ENCODE data around the gene OR5H6.
"Not testable (repeated sequence)": the region's sequence is repeated elsewhere in the genome, so short reads cannot be mapped to it uniquely, and the experiment has no call there.

OR5H6 gene

DNA sequence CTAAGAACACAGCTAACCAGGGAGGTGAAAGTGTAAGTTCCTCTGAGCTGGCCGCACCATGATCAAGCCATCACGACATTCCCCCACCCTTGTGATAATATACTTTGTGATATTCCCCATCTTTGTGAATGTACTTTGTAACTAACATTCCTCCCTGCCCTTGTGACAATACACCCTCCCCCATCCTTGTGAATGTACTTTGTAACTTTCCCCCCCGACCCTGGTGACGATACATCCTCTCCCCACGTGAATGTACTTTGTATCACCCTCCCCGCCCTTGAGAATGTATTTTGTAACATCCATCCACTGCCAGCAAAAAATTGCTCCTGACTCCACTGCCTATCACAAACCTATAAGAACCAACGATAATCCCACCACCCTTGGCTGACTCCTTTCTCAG is 20.2 kb upstream of the OR5H6 start:
- TF ChIP-seq, protein P1, sequence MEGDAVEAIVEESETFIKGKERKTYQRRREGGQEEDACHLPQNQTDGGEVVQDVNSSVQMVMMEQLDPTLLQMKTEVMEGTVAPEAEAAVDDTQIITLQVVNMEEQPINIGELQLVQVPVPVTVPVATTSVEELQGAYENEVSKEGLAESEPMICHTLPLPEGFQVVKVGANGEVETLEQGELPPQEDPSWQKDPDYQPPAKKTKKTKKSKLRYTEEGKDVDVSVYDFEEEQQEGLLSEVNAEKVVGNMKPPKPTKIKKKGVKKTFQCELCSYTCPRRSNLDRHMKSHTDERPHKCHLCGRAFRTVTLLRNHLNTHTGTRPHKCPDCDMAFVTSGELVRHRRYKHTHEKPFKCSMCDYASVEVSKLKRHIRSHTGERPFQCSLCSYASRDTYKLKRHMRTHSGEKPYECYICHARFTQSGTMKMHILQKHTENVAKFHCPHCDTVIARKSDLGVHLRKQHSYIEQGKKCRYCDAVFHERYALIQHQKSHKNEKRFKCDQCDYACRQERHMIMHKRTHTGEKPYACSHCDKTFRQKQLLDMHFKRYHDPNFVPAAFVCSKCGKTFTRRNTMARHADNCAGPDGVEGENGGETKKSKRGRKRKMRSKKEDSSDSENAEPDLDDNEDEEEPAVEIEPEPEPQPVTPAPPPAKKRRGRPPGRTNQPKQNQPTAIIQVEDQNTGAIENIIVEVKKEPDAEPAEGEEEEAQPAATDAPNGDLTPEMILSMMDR (conservative IDR thresholded peaks at IDR 0.05; ENCODE audit: low read depth, low read length): no peak
- DNase-seq (ENCODE audit: low read depth): no peak
- H3K4me3 ChIP-seq (ENCODE audit: low read depth, low read length): no peak overlapping the region

DNA sequence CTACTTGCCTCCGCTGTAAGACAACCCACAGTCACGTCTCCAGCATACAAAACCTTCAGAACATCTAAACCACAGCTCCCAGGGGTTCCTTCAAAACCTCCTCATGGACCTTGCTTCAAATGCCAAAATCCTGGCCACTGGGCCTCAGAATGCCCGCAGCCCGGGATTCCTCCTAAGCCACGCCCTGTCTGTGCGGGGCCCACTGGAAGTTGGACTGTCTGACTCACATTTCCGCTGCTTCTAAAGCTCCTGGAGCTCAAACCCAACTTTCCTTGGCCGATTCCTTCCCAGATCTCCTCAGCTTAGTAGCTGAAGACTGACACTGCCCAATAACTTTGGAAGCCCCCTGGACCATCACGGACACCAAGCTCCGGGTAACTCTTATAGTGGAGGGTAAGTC is 17.9 kb upstream of the OR5H6 start:
- TF ChIP-seq, protein P1 (conservative IDR thresholded peaks at IDR 0.05; ENCODE audit: low read depth, low read length): no peak
- no peak overlapping the region for H3K4me3 ChIP-seq (ENCODE audit: low read depth, low read length)
- no peak for DNase-seq (ENCODE audit: low read depth)

DNA sequence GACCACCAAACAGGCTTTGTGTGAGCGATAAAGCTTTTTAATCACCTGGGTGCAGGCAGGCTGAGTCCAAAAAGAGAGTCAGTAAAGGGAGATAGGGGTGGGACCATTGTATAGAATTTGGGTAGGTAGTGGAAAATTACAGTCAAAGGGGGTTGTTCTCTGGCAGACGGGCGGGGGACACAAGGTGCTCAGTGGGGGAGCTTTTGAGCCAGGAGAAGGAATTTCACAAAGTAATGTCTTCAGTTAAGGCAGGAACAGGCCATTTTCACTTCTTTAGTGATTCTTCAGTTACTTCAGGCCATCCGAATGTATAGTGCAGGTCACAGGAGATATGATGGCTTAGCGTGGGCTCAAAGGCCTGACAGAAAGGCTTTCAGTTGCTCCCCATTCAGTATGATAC is 8.0 kb upstream of the OR5H6 start:
- H3K4me3 ChIP-seq (ENCODE audit: low read depth, low read length); DNase-seq (ENCODE audit: low read depth): not testable (repeated sequence)

DNA sequence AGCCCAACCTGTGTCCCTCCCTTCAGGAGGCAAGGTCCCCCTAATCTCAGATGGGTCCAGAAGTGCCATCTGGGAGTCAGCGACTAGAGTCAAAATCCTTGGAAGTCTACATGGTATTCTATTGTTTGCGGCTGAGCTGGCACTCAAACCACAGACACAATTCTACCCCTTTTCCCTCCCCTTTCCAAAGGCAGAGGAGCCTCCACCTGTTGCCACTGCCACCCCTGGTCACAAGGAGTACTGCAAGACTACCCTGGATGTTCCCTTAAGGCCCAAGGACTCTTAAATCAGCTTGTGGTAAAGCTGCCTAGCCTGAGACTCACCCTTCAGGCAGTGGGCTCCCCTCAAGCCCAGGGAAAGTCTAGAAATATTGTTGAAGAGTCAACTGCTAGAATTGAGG is 4.3 kb upstream of the OR5H6 start:
- H3K4me3 ChIP-seq (ENCODE audit: low read depth, low read length): no peak overlapping the region
- no peak for DNase-seq (ENCODE audit: low read depth)
- TF ChIP-seq, protein P1 (conservative IDR thresholded peaks at IDR 0.05; ENCODE audit: low read depth, low read length): no peak

DNA sequence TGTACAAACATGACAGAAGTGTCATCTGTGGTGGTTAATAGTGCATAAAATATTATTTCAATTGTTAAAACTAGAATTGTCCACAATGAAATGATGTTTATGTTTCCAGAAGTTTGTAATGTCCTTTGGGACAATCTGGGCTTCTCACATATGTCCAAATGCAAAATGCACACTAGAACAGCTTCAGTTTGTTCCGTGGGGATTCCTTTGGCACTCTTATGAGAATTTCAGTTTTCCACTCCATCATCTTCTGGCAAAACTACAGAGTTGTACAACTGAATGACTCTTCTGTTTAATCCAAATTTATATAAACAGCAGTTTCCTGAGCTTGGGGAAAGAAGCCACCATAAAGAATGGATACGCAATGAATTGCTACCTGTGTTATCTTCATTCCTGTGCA is 2.0 kb upstream of the OR5H6 start:
- TF ChIP-seq, protein P1 (conservative IDR thresholded peaks at IDR 0.05; ENCODE audit: low read depth, low read length): no peak
- no peak overlapping the region for H3K4me3 ChIP-seq (ENCODE audit: low read depth, low read length)
- no peak for DNase-seq (ENCODE audit: low read depth)

DNA sequence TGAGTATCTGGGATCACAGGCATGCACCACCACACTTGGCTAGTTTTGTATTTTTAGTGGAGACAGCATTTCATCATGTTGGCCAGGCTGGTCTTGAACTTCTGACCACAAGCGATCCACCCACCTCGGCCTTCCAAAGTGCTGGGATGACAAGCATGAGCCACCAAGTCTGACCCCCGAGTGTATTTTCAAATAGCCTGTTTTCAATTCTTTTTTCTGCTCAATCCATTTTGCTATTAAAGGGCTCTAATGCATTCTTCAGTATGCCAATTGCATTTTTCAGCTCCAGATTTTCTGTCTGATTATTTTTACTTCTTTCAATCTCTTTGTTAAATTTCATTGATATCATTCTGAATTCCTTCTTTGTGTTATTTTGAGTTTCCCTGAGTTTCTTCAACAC is 5.8 kb downstream of the OR5H6 start:
- TF ChIP-seq, protein P1 (conservative IDR thresholded peaks at IDR 0.05; ENCODE audit: low read depth, low read length): no peak
- DNase-seq (ENCODE audit: low read depth): no peak

DNA sequence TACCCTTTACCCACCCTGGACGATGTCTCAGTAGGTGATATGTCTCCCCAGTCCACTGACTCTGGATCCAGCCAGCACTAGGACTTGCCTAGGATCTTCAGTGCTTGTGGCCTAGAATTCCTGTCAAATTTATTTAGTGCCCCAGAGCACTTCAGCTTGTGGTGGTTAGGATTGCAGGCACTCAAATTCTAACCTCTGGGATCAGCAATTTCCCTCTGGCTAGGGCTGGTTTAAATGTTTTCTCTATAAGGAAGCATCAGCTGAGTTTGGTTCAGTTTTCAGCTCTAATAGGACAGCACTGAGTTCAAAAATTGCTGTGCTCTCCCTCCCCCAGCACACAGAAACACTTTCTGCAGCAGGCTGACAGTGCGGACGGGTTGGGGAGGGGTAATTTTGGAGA is 8.1 kb downstream of the OR5H6 start:
- no peak for DNase-seq (ENCODE audit: low read depth)
- TF ChIP-seq, protein P1 (conservative IDR thresholded peaks at IDR 0.05; ENCODE audit: low read depth, low read length): no peak
- no peak overlapping the region for H3K4me3 ChIP-seq (ENCODE audit: low read depth, low read length)

More for the DNA sequence above, 5.8 kb downstream of the OR5H6 start:
- H3K4me3 ChIP-seq (ENCODE audit: low read depth, low read length): no peak overlapping the region

DNA sequence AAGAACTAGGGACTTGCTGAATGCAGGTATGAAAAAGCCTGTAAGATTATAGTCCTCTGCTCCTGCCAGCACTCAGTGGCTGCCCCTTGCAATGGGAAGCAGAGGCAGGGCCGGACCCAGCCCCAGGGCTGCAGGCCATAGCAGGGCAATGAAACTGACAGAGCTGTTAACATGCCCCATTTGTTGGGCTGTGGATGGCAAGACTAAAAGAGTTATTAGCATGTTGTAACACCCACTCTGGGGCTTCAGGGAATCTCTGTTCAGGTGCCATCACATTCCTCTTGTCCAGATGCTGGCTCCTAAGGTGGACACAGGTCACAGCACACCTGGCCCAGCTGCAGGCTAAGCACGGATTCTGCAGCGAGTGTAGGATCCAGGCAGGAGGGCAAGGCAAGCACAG is 10.9 kb downstream of the OR5H6 start:
- H3K4me3 ChIP-seq (ENCODE audit: low read depth, low read length): no peak overlapping the region
- TF ChIP-seq, protein P1 (conservative IDR thresholded peaks at IDR 0.05; ENCODE audit: low read depth, low read length): no peak
- no peak for DNase-seq (ENCODE audit: low read depth)

All from choroid plexus epithelial cell (primary cell).